HG02852 (cell line): ENCODE data around the gene LRRC38.
"Not testable (repeated sequence)": the region's sequence is repeated elsewhere in the genome, so short reads cannot be mapped to it uniquely, and the experiment has no call there.

ENCODE experiments used
- ATAC-seq: cut with Tn5 transposase; IDR thresholded peaks from one replicate; pipeline ENCODE4 v1.9.1; 2021; ENCODE audit warnings: mild to moderate bottlenecking, moderate library complexity; ENCODE audit not compliant: unreplicated experiment

LRRC38 gene

GRCh38 chr1:13465515-13465914 is 48.3 kb downstream of the LRRC38 start:
- ATAC-seq: no peak

GRCh38 chr1:13462682-13463081 is 51.1 kb downstream of the LRRC38 start:
- ATAC-seq: no peak

- ATAC-seq: no peak
These were observed 51.8 kb downstream of the LRRC38 start for GRCh38 chr1:13461977-13462376.

GRCh38 chr1:13456904-13457532 is 56.8 kb downstream of the LRRC38 start:
- no peak for ATAC-seq

- ATAC-seq: no peak
These were observed 62.3 kb downstream of the LRRC38 start for GRCh38 chr1:13451399-13451965.

GRCh38 chr1:13450204-13450603 is 63.6 kb downstream of the LRRC38 start:
- ATAC-seq: no peak

- ATAC-seq: no peak
These were observed 70.3 kb downstream of the LRRC38 start for GRCh38 chr1:13443335-13443979.

GRCh38 chr1:13439104-13439783 is 74.6 kb downstream of the LRRC38 start:
- not testable (repeated sequence) for ATAC-seq

- ATAC-seq: no peak
These were observed 78.3 kb downstream of the LRRC38 start for GRCh38 chr1:13435458-13435857.

- not testable (repeated sequence) for ATAC-seq
These were observed 80.0 kb downstream of the LRRC38 start for GRCh38 chr1:13433694-13434358.

- no peak for ATAC-seq
These were observed 81.6 kb downstream of the LRRC38 start for GRCh38 chr1:13432251-13432650.

GRCh38 chr1:13430495-13430894 is 83.3 kb downstream of the LRRC38 start:
- ATAC-seq: no peak
